OCI-LY3 (cell line): ENCODE results near the gene DOCK1.

Source experiments
- H2AFZ ChIP-seq: fragments of 200-600, 300-600 bp; shearing (Covaris generic); 2 replicates; pipeline ENCODE4 v1.6.0; 2014; ENCODE audit warnings: antibody characterized with exemption, low read depth, low read length
- H3K27ac ChIP-seq: fragments of 200-600, 300-600 bp; sonication (generic); 2 replicates; pipeline ENCODE4 v1.5.1; 2014; ENCODE audit warnings: mild to moderate bottlenecking, low read length, moderate library complexity, mixed read lengths
- H3K27me3 ChIP-seq: fragments of 200-600, 300-600 bp; sonication (generic); 2 replicates; pipeline ENCODE4 v1.6.1; 2014; ENCODE audit warnings: low read depth, low read length, mixed read lengths
- H3K36me3 ChIP-seq: fragments of 200-600, 300-600 bp; sonication (generic); replicated peaks from 2 replicates; pipeline ENCODE3; 2014; ENCODE audit warnings: low read depth, low read length, mixed read lengths
- H3K4me1 ChIP-seq: fragments of 300-600, 200-600 bp; sonication (generic); 2 replicates; pipeline ENCODE4 v1.6.1; 2014; ENCODE audit warnings: low read length, mixed read lengths
- H3K4me2 ChIP-seq: fragments of 200-600, 300-600 bp; sonication (generic); 2 replicates; pipeline ENCODE4 v1.6.1; 2014; ENCODE audit warnings: low read length, mixed read lengths
- H3K4me3 ChIP-seq: fragments of 300-600, 200-600 bp; sonication (generic); 2 replicates; pipeline ENCODE4 v1.5.1; 2014; ENCODE audit warnings: antibody characterized with exemption, mild to moderate bottlenecking, low read length, moderate library complexity
- H3K79me2 ChIP-seq: fragments of 300-600, 200-600 bp; shearing (Covaris generic); 2 replicates; pipeline ENCODE4 v1.6.1; 2014; ENCODE audit warnings: mild to moderate bottlenecking, low read length, mixed read lengths
- H3K9ac ChIP-seq: fragments of 300-600, 200-600 bp; shearing (Covaris generic); 2 replicates; pipeline ENCODE4 v1.6.0; 2014; ENCODE audit warnings: mild to moderate bottlenecking, low read length, moderate library complexity
- H3K9me3 ChIP-seq: fragments of 200-600, 300-600 bp; shearing (Covaris generic); 2 replicates; pipeline ENCODE4 v1.6.1; 2014; ENCODE audit warnings: low read length, mixed read lengths; ENCODE audit not compliant: insufficient read depth
- H4K20me1 ChIP-seq: fragments of 200-600, 300-600 bp; sonication (generic); 2 replicates; pipeline ENCODE4 v1.6.1; 2016; ENCODE audit warnings: low read length, mixed read lengths; ENCODE audit not compliant: insufficient read depth
- EZH2phosphoT487 ChIP-seq: fragments of 200-600 bp; shearing (Covaris generic); IDR thresholded peaks from 2 replicates; pipeline ENCODE4 v1.6.1; 2018; ENCODE audit warnings: antibody characterized with exemption, mixed run types, low read depth
- TF ChIP-seq, protein P1 (sequence below): fragments of 200-600, 300-600 bp; sonication (generic); IDR thresholded peaks from 2 replicates; pipeline ENCODE4 v1.5.1; 2014; ENCODE audit warnings: antibody characterized with exemption, low read length, low read depth

Gene DOCK1

DNA sequence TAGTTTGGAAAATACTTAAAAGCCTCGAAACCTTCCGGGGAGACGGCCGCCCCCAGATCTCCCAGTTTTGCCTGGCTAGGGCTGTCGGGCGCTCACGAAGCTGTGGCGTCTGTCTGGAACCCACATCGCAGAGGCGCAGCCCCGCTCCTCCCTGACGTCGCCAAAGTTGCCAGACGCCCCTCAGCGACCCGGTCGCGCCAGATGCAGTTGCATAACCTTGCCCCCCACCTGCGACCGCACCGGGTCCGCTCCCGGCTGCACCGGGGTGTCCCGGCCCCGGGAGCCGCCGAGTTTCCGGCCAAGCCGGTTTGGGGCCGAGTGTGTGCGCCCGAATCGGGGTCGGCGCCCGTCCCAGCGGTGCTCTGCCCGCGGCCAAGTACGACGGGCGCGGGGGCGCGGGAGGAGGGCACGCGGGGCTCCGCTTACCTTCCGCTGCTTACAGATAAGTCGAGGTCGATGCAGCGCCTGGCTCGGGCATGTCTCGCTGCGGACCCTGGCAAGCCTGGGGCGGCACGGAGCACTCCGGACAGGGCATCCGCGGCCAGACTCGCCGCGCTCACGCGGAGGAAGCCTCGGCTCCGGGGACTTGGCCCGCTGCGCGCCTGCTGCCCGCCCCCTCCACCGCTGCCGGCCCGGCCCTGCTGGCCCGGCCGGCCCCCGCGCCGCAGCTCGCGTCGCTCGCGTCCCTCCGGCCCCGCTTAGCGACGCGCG is 290.5 kb downstream of the DOCK1 start:
- Histone ChIP-seq H3K9me3 (no peaks in the 10 kb centered on the region), H3K27ac (no peak overlapping the region), H3K4me3 (no peak overlapping the region), H3K4me2 (no peak overlapping the region), H4K20me1 (no peaks in the 10 kb centered on the region), H3K79me2 (no peaks in the 10 kb centered on the region), H3K36me3 (no peaks in the 10 kb centered on the region), H3K27me3 (no peaks in the 10 kb centered on the region), H3K9ac (no peak overlapping the region), H2AFZ (no peak overlapping the region), H3K4me1 (no peaks in the 10 kb centered on the region)
- TF ChIP-seq, protein P1, sequence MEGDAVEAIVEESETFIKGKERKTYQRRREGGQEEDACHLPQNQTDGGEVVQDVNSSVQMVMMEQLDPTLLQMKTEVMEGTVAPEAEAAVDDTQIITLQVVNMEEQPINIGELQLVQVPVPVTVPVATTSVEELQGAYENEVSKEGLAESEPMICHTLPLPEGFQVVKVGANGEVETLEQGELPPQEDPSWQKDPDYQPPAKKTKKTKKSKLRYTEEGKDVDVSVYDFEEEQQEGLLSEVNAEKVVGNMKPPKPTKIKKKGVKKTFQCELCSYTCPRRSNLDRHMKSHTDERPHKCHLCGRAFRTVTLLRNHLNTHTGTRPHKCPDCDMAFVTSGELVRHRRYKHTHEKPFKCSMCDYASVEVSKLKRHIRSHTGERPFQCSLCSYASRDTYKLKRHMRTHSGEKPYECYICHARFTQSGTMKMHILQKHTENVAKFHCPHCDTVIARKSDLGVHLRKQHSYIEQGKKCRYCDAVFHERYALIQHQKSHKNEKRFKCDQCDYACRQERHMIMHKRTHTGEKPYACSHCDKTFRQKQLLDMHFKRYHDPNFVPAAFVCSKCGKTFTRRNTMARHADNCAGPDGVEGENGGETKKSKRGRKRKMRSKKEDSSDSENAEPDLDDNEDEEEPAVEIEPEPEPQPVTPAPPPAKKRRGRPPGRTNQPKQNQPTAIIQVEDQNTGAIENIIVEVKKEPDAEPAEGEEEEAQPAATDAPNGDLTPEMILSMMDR, result no peak
- TF ChIP-seq EZH2phosphoT487, result no peak

DNA sequence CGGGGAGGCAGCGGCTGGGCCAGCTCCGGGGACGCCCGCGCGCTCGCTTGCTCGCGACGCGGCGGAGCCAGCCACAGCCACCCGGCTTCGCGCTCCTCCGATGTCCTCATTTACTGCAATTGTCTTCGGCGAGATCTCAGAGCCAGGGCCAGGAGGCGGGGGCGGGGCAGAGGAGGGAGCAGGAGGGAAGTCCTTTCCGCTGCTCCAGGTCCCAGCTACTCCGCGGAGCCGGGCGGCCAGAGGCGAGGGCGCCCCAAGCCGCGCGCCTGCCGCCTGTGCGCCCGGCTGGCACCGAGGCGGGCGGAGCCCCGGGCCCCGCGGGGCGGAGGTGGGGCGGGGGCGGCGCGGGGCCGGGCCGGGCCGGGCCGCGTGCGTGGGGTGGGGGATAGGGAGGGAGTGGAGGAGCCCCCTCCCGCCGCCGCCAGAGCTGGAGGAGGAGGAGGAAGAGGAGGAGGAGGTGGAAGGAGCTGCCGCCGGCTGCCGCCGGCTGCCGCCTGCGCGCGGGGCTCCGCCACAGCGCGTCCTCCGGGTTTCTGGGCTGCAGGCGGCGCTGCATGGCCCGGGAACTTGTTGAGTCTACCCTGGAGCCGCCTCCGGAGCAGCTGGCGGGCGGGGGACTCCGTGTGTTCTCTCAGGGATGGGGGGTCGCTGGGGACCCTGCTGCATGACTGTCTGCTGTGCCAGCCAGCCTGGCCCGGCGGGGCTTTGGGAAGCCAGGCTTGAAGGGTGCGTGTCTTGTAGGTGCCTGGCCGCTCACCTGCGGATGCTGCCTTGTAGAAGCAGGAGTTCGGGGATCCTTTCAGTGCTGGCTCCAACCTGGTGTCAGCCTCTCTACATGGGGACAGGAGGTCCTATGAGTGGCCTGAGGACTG is 291.3 kb downstream of the DOCK1 start, which contains the start of gene INSYN2A:
INSYN2A (minus strand) TSS at position 310 of the 872 bp plus-strand sequence. CDS start 20,196 bp downstream, outside the sequence.
- Histone ChIP-seq H3K36me3 (no peaks in the 10 kb centered on the region), H3K9me3 (no peaks in the 10 kb centered on the region), H2AFZ (no peak within 1 kb of the TSS), H3K4me1 (no peaks in the 10 kb centered on the region), H4K20me1 (no peaks in the 10 kb centered on the region), H3K9ac (no peak within 1 kb of the TSS), H3K4me2 (no peak within 1 kb of the TSS), H3K79me2 (no peaks in the 10 kb centered on the region), H3K27me3 (no peaks in the 10 kb centered on the region), H3K4me3 (no peak within 1 kb of the TSS), H3K27ac (no peak within 1 kb of the TSS)
- TF ChIP-seq, protein P1, result no peak
- no peak for TF ChIP-seq EZH2phosphoT487

DNA sequence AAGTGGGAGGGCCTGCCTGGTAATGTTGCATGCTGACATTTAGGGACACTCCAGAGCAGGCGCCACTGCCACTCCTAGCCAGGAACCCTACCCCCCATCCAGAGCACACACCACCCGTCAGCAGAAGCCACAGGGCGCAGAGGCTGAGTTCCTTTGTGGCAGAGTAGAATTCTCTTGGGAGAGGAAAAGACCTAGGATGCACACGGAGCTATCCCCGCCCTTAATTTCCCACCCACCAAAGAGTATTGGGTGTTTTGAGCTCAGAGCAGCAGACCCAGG is 291.9 kb downstream of the DOCK1 start:
- H3K36me3 ChIP-seq, result no peaks in the 10 kb centered on the region

DNA sequence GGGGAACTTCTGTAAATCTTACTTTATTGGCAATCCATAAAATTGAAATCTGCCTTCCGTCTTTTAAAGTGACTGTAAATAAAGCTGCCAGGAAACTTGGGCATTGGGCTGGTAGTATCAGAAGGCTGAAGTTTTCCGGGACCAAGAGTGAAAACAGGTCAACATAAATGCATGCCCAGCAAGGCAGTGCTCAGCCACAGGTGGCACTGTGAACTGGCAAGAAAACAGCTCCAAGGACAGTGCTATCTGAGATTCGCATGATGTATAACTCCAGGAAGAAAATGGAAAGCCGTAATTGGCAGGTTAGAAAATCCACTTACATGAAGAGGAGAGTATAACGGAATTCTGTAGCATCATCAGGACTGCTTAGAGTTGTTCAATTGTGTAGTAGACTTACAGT is 293.1 kb downstream of the DOCK1 start:
- H4K20me1 ChIP-seq, result no peaks in the 10 kb centered on the region
- no peak overlapping the region for H3K4me3 ChIP-seq
- H3K27me3 ChIP-seq, result no peaks in the 10 kb centered on the region
- no peak overlapping the region for H3K27ac ChIP-seq
- H3K4me2 ChIP-seq, result no peak overlapping the region
- no peaks in the 10 kb centered on the region for H3K36me3 ChIP-seq
- no peak overlapping the region for H2AFZ ChIP-seq
- no peaks in the 10 kb centered on the region for H3K4me1 ChIP-seq
- H3K9ac ChIP-seq, result no peak overlapping the region
- H3K79me2 ChIP-seq, result no peaks in the 10 kb centered on the region
- H3K9me3 ChIP-seq, result no peaks in the 10 kb centered on the region
- TF ChIP-seq, protein P1, result no peak
- TF ChIP-seq EZH2phosphoT487, result no peak

More for the DNA sequence above, 291.9 kb downstream of the DOCK1 start:
- Histone ChIP-seq H3K27ac (no peak overlapping the region), H3K27me3 (no peaks in the 10 kb centered on the region), H3K4me3 (no peak overlapping the region), H2AFZ (no peak overlapping the region), H3K79me2 (no peaks in the 10 kb centered on the region), H4K20me1 (no peaks in the 10 kb centered on the region), H3K4me1 (no peaks in the 10 kb centered on the region), H3K9ac (no peak overlapping the region), H3K9me3 (no peaks in the 10 kb centered on the region), H3K4me2 (no peak overlapping the region)
- TF ChIP-seq EZH2phosphoT487, result no peak
- TF ChIP-seq, protein P1, result no peak
